ENCODE results near the gene XKR3.
"Not testable (repeated sequence)": the region's sequence is repeated elsewhere in the genome, so short reads cannot be mapped to it uniquely, and the experiment has no call there.

XKR3 gene

DNA sequence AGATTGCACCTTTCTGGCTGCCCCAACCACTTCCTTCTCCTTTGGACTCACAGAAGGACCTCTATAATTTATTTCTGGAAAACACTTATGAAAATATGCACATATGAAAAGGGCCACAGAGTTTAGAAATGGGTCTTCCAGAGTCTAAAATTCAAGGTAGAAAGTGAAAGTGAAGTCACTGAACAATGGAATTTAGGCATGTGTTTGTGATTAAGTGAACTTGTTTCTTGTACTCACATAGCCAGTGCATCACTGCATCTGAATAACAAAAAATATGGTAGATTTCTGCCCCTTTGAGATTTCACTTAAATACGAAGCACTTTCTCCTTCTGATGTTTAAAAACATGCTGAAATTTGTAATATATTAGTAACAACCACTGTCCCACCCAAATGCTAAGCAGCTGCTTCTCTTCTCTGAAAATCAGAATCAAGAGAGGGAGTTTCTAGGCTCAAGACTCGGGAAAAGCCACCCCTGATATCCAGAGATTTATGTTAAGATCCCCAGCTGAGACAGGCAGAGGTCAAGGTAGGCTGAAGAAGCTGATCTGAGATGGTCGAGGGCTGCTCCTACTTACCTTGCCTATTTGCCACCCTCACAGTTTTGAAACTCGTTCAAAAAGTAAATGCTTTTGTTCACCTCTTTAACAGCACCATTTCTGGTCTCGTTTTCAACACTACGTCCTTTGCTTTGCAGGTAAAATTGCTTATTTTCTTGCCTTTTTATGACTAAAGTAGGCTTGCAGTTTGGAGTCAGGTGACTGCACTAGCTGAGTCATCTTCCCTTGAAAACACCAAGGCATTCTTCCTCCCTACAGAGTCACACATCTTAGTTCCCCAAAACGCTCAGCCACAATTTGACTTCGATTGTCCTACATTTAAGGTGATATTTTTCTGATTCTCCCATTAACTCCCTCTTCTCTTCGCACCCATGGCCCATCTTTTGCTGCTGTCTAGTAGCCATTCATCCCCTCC lies at the start of gene XKR3:
Gene XKR3, minus strand, starts transcription at position 696 of the 972 bp plus-strand sequence. CDS start 17,338 bp downstream, outside the sequence.
- no peak for DNase-seq (ENCODE audit: low read depth in 2 of 2)

DNA sequence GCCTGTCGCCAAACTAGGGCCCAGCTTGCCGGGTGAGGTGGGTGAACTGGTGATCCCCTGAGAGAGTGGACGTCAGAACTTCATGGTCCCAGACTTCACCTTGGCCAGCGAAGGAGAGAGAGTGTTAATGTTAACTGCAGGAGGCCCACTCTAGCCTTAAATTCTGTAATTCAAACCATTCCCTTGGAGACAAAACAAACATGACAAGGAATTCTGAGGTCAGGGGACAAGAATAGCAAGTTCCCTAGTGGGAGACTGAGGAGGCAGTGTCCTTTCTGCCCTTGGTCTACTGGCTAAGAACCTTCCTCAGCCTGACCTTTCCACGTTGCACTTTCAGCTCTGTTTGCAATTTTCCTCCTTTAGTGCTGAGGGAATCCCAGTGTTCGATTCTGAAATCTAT lies 44.4 kb upstream of the XKR3 start:
- DNase-seq (ENCODE audit: low read depth in 2 of 2) = not testable (repeated sequence)

DNA sequence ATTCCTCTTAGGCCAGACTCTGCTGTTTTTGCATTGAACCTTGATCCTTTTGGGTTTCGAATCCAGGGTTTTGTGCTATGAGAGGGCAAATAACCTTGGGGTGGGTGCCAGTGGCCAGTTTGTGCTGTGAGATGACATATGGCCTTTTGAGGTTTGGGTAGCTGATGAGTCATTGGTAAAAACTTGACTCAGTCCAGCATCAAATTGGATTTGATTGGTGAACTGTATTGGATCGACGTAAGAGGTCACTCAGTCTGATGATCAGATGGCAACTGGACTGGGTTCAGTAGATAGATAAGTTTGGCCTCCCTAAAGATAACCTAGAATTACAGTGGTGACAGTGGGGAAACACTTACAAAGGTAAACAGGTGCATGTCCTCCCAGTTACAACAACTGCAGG lies 41.0 kb upstream of the XKR3 start:
- no peak for DNase-seq (ENCODE audit: low read depth in 2 of 2)

DNA sequence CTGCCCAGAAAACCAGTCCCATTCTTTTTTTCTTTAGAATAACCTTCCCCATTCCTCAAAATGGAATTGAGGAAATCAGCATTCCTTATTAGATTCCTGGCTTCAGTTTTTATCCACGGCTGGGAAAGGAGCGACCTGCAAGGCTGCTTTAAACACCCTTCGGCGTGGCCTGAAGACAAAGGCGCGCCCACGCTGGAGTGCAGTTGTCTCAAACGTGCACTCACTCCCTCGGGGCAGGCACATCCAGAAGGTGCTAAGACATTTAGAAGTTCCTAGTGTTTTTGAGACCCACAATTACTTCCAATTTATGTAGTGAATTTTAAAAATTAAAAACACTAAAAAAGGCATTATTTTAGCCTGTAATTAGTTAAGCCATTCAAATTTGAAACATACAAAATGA lies 31.6 kb upstream of the XKR3 start:
- not testable (repeated sequence) for DNase-seq (ENCODE audit: low read depth in 2 of 2)

DNA sequence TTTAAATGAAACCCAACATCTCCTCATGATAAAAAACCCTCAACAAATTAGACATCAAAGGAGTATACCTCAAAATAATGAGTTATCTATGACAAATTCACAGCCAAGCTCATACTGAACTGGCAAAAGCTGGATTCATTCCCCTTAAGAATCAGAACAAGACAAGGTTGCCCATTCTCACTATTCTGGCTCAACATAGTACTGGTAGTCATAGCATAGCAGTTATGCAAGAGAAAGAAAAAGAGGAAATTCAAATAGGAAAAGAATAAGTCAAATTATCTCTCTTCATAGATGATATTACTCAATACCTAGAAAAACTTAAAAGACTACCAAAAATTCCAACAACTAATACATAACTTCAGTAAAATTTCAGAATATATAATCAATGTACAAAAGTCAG lies 29.4 kb upstream of the XKR3 start:
- no peak for DNase-seq (ENCODE audit: low read depth in 2 of 2)

DNA sequence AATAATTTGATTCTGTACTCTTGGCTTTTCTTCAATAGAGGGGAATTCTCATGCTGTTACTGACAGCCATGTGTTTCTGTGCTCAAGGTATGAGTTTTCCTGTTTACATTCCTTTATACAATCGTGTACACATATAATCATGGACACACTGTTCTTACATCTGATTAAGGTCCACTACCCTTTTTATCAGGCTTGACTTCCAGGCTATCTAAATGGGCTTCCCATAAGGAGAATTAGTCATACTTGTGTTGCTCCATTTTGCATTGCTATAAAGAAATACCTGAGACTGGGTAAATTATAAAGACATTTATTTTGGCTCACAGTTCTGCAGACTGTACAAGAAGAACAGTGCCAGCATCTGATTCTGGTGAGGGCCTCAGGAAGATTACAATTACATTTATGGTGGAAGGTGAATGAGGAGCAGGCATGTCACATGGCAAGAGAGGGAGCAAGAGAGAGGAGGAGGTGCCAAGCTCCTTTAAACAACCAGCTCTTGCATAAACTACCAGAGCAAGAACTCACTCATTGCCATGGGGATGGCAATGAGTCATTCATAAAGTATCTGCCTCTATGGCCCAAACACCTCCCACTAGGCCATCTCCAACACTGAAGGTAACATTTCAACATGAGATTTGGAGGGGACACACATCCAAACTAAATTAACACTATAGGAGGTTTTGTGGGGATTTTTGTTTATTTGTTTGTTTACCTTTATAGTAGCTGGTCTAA lies 26.2 kb upstream of the XKR3 start:
- DNase-seq (ENCODE audit: low read depth in 2 of 2) = not testable (repeated sequence)

DNA sequence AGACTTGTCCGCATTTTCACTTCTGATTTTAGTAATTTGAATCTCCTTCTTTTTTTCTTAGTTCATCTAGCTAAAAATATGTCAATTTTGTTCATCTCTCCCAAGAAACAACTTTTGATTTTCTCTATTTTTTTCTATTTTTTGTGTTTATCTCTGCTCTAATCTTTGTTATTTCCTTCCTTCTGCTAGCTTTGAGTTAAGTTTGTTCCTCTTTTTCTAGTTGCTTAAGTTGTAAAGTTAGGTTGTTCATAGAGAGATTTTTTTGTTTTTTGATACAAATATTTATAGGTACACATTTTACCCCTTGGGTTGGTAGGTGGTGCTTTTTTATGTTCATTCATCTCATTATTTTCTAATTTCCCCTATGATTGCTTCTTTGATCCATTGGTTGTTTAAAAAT lies 22.1 kb upstream of the XKR3 start:
- DNase-seq (ENCODE audit: low read depth in 2 of 2) = no peak

DNA sequence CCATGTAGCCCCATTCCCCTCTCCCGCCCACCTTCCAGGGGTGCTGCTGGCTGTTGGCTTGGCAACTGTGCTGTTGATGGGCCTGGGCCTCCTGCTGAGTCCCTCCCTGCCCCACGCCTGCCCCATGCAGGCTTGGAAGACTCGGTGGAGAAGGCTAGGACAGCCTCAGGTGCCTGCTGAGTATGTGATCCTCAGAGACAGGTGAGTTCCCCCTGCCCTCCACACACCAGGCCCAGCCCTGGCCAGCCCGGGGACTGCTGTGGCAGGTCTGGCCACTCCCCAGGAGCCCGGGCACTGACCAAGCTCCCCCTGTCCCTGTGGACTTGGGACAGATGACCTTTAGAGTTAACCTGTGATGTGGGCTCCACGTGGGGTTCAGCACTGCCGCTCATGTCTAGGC lies 20.7 kb upstream of the XKR3 start:
- DNase-seq (ENCODE audit: low read depth in 2 of 2) = no peak

DNA sequence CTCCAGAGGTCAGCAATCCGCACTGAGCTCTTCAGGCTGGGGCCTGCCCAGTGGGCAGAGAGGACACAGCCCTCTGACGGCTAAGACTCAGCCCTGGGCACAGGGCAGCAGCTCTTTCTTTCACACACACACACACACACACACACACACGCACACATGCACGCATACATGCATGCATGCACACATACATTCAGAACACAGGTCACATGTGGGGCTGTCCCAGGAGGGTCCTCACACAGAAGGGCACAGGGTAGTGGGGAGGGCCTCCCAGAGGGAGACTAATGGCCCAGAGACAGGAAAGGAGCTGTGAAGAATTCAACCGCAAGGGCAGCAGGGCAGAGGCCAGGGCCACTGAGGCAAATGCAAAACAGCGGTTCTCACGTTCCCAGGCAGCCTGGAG lies 20.3 kb upstream of the XKR3 start:
- DNase-seq (ENCODE audit: low read depth in 2 of 2) = no peak

DNA sequence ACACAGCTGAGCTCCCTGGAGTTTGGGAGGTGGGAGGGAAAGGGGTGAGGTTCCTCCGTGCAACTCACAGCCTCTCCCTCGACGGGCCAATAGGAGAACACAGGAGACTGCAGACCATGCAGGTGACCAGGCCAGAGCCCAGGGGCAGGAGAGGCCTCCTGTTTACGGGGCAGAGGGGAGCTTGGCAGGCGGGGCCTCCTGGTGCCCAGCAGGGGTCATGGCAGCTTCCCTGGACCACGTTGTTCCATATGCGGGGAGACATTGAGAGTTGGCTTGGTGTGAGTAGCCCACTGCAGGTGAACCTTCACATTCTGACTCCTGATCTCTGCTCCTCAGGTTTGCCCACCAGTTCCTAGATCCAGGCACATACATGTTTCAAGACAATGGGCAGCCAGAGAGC lies 19.3 kb upstream of the XKR3 start:
- DNase-seq (ENCODE audit: low read depth in 2 of 2) = no peak

DNA sequence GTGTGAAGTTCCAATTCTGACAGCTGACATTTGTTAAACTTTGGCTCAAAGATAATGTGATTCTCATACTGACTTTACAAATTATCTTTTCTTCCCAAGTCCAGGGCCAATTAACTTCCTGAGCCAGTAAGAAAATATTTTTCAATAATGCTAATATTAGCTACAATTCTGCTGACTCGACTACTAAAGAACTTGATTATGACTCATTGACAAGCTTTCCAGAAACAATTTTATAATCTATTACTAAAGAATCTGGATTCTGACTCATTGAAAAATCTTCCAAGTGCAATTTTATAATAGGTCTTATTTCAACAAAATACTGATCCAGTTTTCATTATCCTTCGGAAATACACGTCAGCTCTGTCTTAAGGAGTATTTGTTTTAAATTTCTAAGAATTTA lies 12.9 kb upstream of the XKR3 start:
- no peak for DNase-seq (ENCODE audit: low read depth in 2 of 2)

DNA sequence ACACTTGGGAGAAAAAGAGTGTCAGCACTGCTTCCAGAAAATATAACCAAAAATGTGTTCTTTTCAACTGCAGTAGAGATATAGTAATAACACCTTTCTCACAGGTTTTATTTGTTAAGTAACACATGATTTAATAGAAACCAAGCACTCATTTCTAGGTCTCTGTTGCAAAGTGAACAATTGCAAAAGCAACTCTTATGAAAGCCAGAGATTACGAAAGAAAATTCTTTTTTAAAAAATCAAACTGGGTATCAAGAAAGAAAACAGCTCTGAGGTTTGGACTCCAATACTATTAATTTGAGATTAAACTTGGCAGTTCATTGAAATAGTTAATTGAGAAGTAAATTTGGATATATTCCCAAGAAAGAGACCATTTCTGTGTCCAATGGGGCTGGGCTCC lies 9.8 kb upstream of the XKR3 start:
- no peak for DNase-seq (ENCODE audit: low read depth in 2 of 2)

DNA sequence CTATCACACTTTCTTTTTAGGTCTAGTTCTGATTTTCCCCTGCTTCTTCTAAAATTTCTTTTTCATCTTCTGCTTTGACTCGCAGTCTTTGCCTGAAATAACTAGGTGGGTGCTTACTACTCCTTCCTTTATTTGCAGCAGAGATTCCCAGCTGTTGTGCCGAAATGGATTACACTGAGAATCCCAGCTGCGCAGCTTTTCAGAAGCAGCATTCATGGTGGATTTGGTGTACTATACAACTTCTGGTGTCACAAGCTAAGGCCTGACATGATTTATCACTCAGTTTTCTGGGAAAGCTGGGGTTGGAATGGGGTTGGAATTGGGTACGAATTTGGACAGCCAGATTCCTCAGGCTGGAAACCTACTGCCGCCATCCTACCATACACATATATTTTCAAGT lies 6.0 kb upstream of the XKR3 start:
- DNase-seq (ENCODE audit: low read depth in 2 of 2) = no peak

DNA sequence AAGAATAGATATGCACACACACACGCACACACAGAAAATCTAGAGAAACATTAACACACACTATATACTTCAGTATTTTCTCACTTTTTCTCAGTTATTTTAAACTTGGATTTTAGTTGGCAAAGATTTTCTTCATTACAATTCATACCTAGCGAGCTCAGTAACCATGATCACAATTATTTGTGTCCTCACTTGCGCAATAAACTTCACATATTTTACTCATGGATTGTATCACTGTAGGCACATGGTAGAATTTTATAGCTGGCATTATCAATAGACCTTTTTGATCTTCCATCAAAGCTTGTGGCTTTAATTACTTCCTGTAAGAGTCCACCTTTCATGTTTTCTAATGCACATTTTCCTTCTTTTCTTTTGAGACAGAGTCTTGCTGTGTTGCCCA lies 4.8 kb upstream of the XKR3 start:
- no peak for DNase-seq (ENCODE audit: low read depth in 2 of 2)

DNA sequence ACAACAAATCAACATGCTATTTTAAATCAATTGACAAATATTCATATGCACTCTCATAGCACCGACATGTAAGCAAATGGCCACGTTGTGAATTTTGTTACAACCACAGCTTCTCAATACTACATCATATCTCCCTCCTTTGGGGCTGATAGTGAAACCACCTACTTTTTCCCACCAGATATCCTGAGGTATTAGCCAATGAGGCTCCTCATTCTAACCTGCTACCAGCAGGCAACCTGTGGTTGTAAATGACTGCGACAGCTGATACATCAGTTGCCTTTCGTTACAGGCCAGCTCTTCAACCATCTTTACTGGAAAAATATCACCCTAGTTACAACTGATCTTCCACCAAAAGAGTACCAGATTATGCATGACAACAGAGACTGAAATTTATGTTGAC lies 3.7 kb upstream of the XKR3 start:
- DNase-seq (ENCODE audit: low read depth in 2 of 2) = no peak

DNA sequence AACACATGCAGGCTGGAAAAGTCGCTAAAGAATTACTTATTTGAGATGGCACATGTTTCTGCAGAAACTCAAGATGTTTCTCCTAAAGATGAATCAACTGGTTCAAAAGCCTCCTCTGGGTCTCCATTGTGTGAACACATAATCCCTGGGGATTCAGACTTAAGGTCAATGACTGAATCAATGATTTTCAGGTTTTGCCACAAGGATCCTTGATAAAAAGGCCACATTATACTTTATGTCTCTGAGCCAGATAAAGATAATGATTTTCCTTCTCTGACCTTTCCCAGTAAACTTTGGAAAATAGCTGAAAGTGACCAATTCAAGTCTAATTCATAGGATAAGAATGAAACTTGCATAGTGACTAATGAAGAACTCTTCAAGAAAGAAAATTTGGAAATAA lies 2.3 kb upstream of the XKR3 start:
- DNase-seq (ENCODE audit: low read depth in 2 of 2) = no peak

DNA sequence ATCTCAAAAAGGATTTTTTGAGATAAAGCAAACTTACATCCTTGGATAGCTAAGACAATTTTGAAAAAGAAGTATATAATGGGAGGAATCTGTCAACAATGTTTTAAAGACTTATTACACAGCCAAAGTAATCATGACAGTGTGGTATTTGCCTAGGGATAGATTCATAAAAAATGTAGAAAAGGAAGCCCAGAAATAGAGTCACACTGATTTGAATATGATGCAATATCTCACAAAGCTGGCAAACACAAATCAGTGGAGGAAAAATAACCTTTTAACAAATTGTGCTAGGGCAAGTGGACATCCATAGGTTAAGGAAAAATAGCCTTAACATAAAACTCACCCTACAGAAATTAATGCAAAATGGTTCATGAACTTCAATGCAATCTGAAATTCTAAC lies 6.0 kb downstream of the XKR3 start:
- DNase-seq (ENCODE audit: low read depth in 2 of 2) = no peak

DNA sequence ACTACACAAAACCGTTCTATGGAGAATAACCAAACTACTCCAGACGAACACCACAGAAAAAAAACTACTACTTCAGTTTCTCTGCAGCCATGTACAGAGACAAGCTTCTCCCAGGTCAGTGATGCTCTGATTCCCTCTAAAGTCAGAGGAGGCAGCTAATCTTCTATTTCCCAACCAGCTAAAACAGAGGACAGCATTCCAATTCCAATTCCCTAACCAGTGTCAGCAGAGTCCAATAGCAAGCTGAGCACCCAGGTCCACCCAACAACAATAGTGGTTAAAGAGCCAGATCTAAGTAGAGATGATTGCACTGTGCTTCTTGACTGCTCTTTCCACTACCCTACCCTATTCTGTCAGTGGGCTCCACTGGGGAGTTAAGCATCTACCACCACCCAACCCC lies 6.7 kb downstream of the XKR3 start:
- DNase-seq (ENCODE audit: low read depth in 2 of 2) = no peak

DNA sequence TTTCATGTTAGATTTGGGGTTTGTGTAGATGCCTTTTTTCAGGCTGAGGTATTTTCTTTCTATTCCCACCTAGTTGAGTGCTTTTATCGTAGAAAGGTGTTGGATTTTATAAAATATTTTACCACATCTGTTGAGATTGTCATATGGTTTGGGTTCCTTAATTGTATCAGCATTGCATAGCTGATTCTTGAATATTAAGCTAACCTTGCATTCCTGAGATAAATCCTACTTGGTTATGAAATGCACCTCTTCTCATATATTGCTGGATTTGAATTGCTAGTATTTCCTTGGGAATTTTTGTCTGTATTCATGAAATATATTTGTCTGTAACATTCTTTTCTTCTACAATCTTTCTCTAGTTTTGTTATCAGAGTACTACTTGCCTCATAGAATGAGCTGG lies 10.1 kb downstream of the XKR3 start:
- DNase-seq (ENCODE audit: low read depth in 2 of 2) = no peak

DNA sequence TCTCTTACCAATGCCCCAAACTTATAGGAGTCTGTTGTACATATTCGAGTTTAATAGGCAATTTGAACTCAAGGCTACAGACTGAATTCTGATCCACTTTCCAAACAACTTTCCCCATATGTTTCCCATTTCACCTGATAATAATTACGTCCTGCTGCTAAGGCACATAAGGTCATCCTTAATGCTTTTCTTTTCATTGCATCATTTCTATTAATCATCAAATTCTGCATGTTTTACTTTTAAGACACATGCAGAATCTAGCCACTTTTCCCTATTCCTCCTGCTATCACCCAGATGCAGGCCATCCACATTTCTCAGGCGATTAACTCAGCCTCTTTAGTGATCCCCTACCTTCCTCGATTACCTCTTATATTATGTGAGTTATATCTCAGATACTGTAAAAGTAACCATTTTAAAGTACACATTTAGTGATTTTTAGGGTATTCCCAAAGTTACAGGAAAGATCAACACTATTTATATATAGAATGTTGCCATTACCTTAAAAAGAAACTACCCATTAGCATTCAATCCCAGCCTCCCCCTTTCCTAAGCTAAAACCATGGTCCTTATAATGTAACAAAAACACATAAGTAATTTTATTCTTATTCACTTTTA lies 14.9 kb downstream of the XKR3 start:
- DNase-seq (ENCODE audit: low read depth in 2 of 2) = no peak

DNA sequence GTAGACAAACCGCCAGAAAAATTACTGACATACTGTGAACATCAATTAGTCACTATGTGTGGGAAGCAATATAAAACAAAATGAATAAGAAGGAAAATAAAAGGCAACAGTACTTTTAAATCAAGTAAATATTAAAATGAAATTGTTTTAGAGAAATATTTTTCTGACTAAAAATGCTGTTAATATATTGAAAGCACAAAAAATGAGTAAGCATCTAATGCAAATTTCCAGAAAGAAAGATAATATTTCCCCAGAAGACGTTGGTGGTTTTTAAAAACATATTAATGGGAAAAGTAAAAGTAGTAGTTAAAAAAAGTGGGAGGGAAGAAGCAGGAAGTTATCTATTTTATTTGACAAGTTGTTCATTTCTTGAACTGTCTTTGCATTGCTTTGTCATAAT lies 16.5 kb downstream of the XKR3 start:
- no peak for DNase-seq (ENCODE audit: low read depth in 2 of 2)

DNA sequence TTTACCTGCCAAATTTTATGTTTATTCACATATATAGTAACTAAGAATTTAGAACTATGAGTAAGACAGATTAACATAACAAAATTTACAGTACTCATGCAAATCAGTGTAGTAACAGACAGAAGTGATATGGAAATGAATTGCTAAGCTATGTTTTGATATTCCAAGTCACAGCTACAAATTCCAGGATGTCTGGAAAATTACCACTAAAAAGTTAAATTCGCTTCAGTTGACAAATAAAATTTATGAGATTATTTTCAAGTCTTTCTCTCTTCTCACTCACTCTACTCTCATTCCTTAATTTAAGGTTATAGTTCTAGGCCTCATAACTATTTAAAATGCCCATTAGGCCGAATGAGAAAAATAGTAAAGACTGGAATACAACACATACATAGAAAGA lies 18.1 kb downstream of the XKR3 start:
- DNase-seq (ENCODE audit: low read depth in 2 of 2) = no peak

DNA sequence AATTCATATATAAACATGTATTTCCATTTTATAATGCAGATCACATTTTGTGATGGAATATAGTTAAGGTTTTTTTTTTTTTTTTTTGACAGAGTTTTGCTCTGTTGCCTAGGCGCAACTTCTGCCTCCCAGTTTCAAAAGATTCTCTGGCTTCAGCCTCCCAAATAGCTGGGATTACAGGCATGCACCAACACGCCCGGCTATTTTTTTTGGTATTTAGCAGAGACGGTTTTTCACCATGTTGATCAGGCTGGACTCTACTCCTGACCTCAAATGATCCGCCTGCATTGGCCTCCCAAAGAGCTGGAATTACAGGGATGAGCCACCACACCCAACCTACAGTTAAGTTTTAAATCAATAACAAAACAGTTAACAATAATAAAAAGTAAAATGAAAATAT lies 18.8 kb downstream of the XKR3 start:
- DNase-seq (ENCODE audit: low read depth in 2 of 2) = no peak
